ENCODE data around the gene EFCAB13. TPM values are rescaled to one million over a fixed set of nuclear protein-coding genes. Genes with fewer than 3 reads are reported as not detected.

The EFCAB13 gene
- total and polyA plus RNA-seq, 2 experiments from 2014 or later = 2.1 to 3.1 TPM

- Histone ChIP-seq H3K4me3 (no peak overlapping the region), H3K4me2 (peak overlapping the region; percentile 33), H3K9me2 (replicated peaks; ENCODE audit: insufficient read depth) (no peaks in the 10 kb centered on the region), H3K9me3 (ENCODE audit: low read depth) (no peaks in the 10 kb centered on the region), H4K20me1 (ENCODE audit: insufficient read depth, poor library complexity, severe bottlenecking) (no peaks in the 10 kb centered on the region), H3K27ac (no peak overlapping the region), H2AFZ (no peak overlapping the region), H3K4me1 (ENCODE audit: insufficient read depth) (no peaks in the 10 kb centered on the region), H3K27me3 (no peaks in the 10 kb centered on the region), H3K79me2 (no peaks in the 10 kb centered on the region), H3K36me3 (replicated peaks; ENCODE audit: insufficient read depth, low read depth) (no peaks in the 10 kb centered on the region)
- no peak for DNase-seq (ENCODE audit: low spot score)
- no peak for TF ChIP-seq EZH2 (IDR thresholded peaks at IDR 0.05; ENCODE audit: borderline replicate concordance)
- TF ChIP-seq CTCF (IDR thresholded peaks at IDR 0.05; ENCODE audit: poor library complexity) = no peak
- TF ChIP-seq EZH2phosphoT487 (IDR thresholded peaks at IDR 0.05; ENCODE audit: low read depth, severe bottlenecking, unreplicated experiment) = no peak
- 63% methylated on average over 7 of the region's 8 CpGs for WGBS (ENCODE audit: low lambda C conversion rate, missing lambda C conversion rate)
Measured at GRCh38 chr17:47291242-47291873, 32.4 kb upstream of the EFCAB13 start.

GRCh38 chr17:47292206-47292605, 31.5 kb upstream of the EFCAB13 start:
- no peak overlapping the region for H3K4me2 ChIP-seq
- no peaks in the 10 kb centered on the region for H3K27me3 ChIP-seq
- no peaks in the 10 kb centered on the region for H3K79me2 ChIP-seq
- H3K4me1 ChIP-seq (ENCODE audit: insufficient read depth) = no peaks in the 10 kb centered on the region
- no peak overlapping the region for H3K27ac ChIP-seq
- H4K20me1 ChIP-seq (ENCODE audit: insufficient read depth, poor library complexity, severe bottlenecking) = no peaks in the 10 kb centered on the region
- WGBS (ENCODE audit: low lambda C conversion rate, missing lambda C conversion rate) = 93% methylated on average over 14 of the region's 14 CpGs
- no peak overlapping the region for H3K4me3 ChIP-seq
- H3K9me3 ChIP-seq (ENCODE audit: low read depth) = no peaks in the 10 kb centered on the region
- DNase-seq (ENCODE audit: low spot score) = no peak
- H3K9me2 ChIP-seq (replicated peaks; ENCODE audit: insufficient read depth) = no peaks in the 10 kb centered on the region
- H3K36me3 ChIP-seq (replicated peaks; ENCODE audit: insufficient read depth, low read depth) = no peaks in the 10 kb centered on the region
- H2AFZ ChIP-seq = no peak overlapping the region
- no peak for TF ChIP-seq EZH2 (IDR thresholded peaks at IDR 0.05; ENCODE audit: borderline replicate concordance)
- no peak for TF ChIP-seq EZH2phosphoT487 (IDR thresholded peaks at IDR 0.05; ENCODE audit: low read depth, severe bottlenecking, unreplicated experiment)
- no peak for TF ChIP-seq CTCF (IDR thresholded peaks at IDR 0.05; ENCODE audit: poor library complexity)

- H4K20me1 ChIP-seq (ENCODE audit: insufficient read depth, poor library complexity, severe bottlenecking) = no peaks in the 10 kb centered on the region
- H3K36me3 ChIP-seq (replicated peaks; ENCODE audit: insufficient read depth, low read depth) = no peaks in the 10 kb centered on the region
- no peak for DNase-seq (ENCODE audit: low spot score)
- H3K4me3 ChIP-seq = no peak overlapping the region
- no peaks in the 10 kb centered on the region for H3K4me1 ChIP-seq (ENCODE audit: insufficient read depth)
- no peak overlapping the region for H3K27ac ChIP-seq
- no peaks in the 10 kb centered on the region for H3K9me3 ChIP-seq (ENCODE audit: low read depth)
- 93% methylated on average over 11 of the region's 14 CpGs for WGBS (ENCODE audit: low lambda C conversion rate, missing lambda C conversion rate)
- H3K4me2 ChIP-seq = no peak overlapping the region
- H3K27me3 ChIP-seq = no peaks in the 10 kb centered on the region
- H3K79me2 ChIP-seq = no peaks in the 10 kb centered on the region
- no peak for TF ChIP-seq EZH2 (IDR thresholded peaks at IDR 0.05; ENCODE audit: borderline replicate concordance)
- no peak for TF ChIP-seq CTCF (IDR thresholded peaks at IDR 0.05; ENCODE audit: poor library complexity)
- TF ChIP-seq EZH2phosphoT487 (IDR thresholded peaks at IDR 0.05; ENCODE audit: low read depth, severe bottlenecking, unreplicated experiment) = no peak
- no peak overlapping the region for H2AFZ ChIP-seq
- H3K9me2 ChIP-seq (replicated peaks; ENCODE audit: insufficient read depth) = no peaks in the 10 kb centered on the region
Measured at GRCh38 chr17:47295037-47295873, 28.5 kb upstream of the EFCAB13 start.

Measured in hepatocyte (in vitro differentiated cells).